Fibroblast of lung (primary cell): ENCODE data around the gene MOGAT3. TPM values are rescaled to one million over a fixed set of nuclear protein-coding genes. Genes with fewer than 3 reads are reported as not detected.
A peak's percentile ranks its signal among the peaks of the same experiment; 100 is the strongest.

Source experiments
- DNase-seq, 2 donors: peaks; one replicate each; pipeline versions ENCODE4 v3.0.0 to v3.0.0-alpha.2; 2010; ENCODE audit warnings: low read depth in 2 of 2
- H2AFZ ChIP-seq: 2 replicates; pipeline ENCODE4 v1.5.1; 2012; ENCODE audit warnings: low read length, control low read depth, inconsistent platforms
- H3K27ac ChIP-seq: 2 replicates; pipeline ENCODE4 v1.5.1; 2011; ENCODE audit warnings: low read length, control low read depth; ENCODE audit not compliant: insufficient read depth
- H3K27me3 ChIP-seq: 2 replicates; pipeline ENCODE4 v1.5.1; 2011; ENCODE audit warnings: mild to moderate bottlenecking, low read length; ENCODE audit not compliant: control insufficient read depth, insufficient read depth
- H3K36me3 ChIP-seq: 2 replicates; pipeline ENCODE4 v1.5.1; 2011; ENCODE audit warnings: low read length; ENCODE audit not compliant: control insufficient read depth, insufficient read depth
- H3K4me1 ChIP-seq: 2 replicates; pipeline ENCODE4 v1.5.1; 2011; ENCODE audit warnings: low read length; ENCODE audit not compliant: control insufficient read depth, insufficient read depth; ENCODE audit errors: extremely low read depth
- H3K4me2 ChIP-seq: 2 replicates; pipeline ENCODE4 v1.5.1; 2011; ENCODE audit warnings: low read length, control low read depth; ENCODE audit not compliant: insufficient read depth; ENCODE audit errors: extremely low read depth
- H3K4me3 ChIP-seq, 4 experiments: fragments of 200-600 bp in 1 of 4; sonication (generic) in 1 of 4; replicated peaks in 1 of 4; 2 replicates each; pipeline ENCODE4 v1.5.1; 2011 to 2016; ENCODE audit warnings: low read length in 4 of 4, low read depth in 3 of 4, mild to moderate bottlenecking in 3 of 4, control low read depth in 2 of 4, inconsistent platforms in 1 of 4, mixed read lengths in 1 of 4; ENCODE audit not compliant: insufficient read depth in 1 of 4; ENCODE audit errors: control extremely low read depth in 1 of 4
- H3K79me2 ChIP-seq: 2 replicates; pipeline ENCODE4 v1.5.1; 2012; ENCODE audit warnings: mild to moderate bottlenecking, low read length, inconsistent platforms; ENCODE audit not compliant: control insufficient read depth, insufficient read depth
- H3K9ac ChIP-seq: 2 replicates; pipeline ENCODE4 v1.5.1; 2011; ENCODE audit warnings: mild to moderate bottlenecking, low read length, control low read depth; ENCODE audit not compliant: insufficient read depth
- H3K9me3 ChIP-seq: 2 replicates; pipeline ENCODE4 v1.5.1; 2012; ENCODE audit warnings: low read depth, low read length; ENCODE audit not compliant: control insufficient read depth, insufficient read depth
- H4K20me1 ChIP-seq: 2 replicates; pipeline ENCODE4 v1.5.1; 2011; ENCODE audit warnings: low read length; ENCODE audit not compliant: control insufficient read depth, insufficient read depth; ENCODE audit errors: extremely low read depth
- CTCF ChIP-seq, 2 donors: IDR thresholded peaks in 1 of 2; conservative IDR thresholded peaks in 1 of 2; 1 replicate in 1 of 2; 2 replicates in 1 of 2; pipeline ENCODE4 v1.5.1; 2011 to 2012; ENCODE audit warnings: low read length in 2 of 2, control low read depth in 1 of 2, inconsistent platforms in 1 of 2, low read depth in 1 of 2, mild to moderate bottlenecking in 1 of 2
- EZH2 ChIP-seq: IDR thresholded peaks from 2 replicates; pipeline ENCODE4 v1.5.1; 2012; ENCODE audit warnings: low read length, control low read depth, mild to moderate bottlenecking; ENCODE audit errors: missing control alignments
- polyA plus RNA-seq, 2 donors: library from polyadenylated mRNA; depleted of rRNA in 1 of 2; stranded (reverse) in 1 of 2; unstranded in 1 of 2; fragments of >200 nt; gene quantifications; 2 replicates each; pipeline ENCODE4 v1.2.1, GENCODE V29; 2011 to 2012; ENCODE audit warnings: missing spikeins in 1 of 2
- total RNA-seq: library from RNA; depleted of rRNA; stranded (reverse); fragments of >200 nt; gene quantifications from 2 replicates; pipeline ENCODE4 v1.2.1, GENCODE V29; 2014

The MOGAT3 gene
- total and polyA plus RNA-seq, 2 donors (not counting 1 experiment from before 2014, with no cell fraction given): not detected

DNA sequence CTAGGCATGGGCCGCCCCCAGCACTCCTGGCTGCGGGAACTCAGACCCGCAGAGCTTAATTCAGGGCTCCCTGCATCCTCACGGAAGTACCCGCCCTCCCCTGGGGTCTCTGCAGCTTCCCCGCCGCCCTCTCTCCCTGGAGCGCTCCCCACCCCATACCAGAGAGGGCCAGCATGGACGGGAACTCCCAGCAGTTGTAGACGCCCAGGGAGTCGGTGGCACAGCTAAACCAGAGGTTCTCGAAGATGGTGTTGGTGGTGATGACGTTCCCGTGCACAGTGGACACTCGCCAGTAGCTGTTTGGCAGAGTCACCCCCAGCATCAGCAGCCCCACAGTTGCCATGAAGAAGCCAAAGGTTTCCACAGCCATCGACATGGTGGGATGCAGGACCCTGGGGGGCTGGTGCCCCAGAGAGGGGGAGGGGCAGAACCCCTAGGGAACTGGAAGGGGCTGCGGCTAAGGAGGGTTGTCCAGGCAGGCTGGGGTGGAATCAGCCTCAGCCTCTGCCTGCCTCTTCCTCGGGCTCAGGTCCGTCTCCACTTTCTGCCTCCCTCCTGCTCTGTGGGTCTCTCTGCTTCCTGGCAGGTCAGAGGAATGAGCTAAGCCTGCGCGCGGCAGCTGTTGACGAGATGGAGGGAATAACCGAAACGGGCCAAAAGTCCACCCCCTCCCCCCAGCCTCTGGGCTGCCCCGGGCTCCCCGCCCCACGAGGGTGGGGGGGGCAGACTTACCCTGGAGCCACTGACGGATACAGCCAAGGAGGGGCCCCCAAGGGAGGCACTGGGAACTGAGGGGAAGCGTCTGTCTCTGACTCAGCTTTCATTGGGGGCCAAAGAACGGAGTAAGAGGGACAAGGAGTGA, 36.6 kb upstream of the MOGAT3 start, which contains the start of gene CLDN15:
CLDN15 (minus strand) TSS at position 597 of the 862 bp plus-strand sequence; CDS start at position 376, 221 bp downstream.
- H2AFZ ChIP-seq: no peak within 1 kb of the TSS
- H3K79me2 ChIP-seq: peaks cover 3% of the 10 kb centered on the region
- H3K4me2 ChIP-seq: no peak within 1 kb of the TSS
- no peak within 1 kb of the TSS for H3K4me3 ChIP-seq
- TF ChIP-seq CTCF (conservative IDR thresholded peaks at IDR 0.05 in 1 of 2, IDR thresholded peaks at IDR 0.05 in 1 of 2; ENCODE audit: low read depth in 1 of 2, low read length in 2 of 2) (no peak), EZH2 (no peak)
- peaks cover 10% of the 10 kb centered on the region for H3K4me1 ChIP-seq
- DNase-seq: peak in 1 of 2 donors; percentile 74
- H3K36me3 ChIP-seq: peaks cover 18% of the 10 kb centered on the region
- H3K9ac ChIP-seq: no peak within 1 kb of the TSS
- H3K27ac ChIP-seq: peak within 1 kb of the TSS; percentile 51
- no peaks in the 10 kb centered on the region for H4K20me1 ChIP-seq
- H3K27me3 ChIP-seq: no peaks in the 10 kb centered on the region
- H3K9me3 ChIP-seq: no peaks in the 10 kb centered on the region

- no peak for DNase-seq
- H3K4me2 ChIP-seq: no peak overlapping the region
Observed at GRCh38 chr7:101236292-101236835, 35.5 kb upstream of the MOGAT3 start.

More at GRCh38 chr7:101236292-101236835, 35.5 kb upstream of the MOGAT3 start:
- TF ChIP-seq CTCF (conservative IDR thresholded peaks at IDR 0.05 in 1 of 2, IDR thresholded peaks at IDR 0.05 in 1 of 2; ENCODE audit: low read depth in 1 of 2, low read length in 2 of 2) (no peak), EZH2 (no peak)
- Histone ChIP-seq H2AFZ (no peak overlapping the region), H3K79me2 (no peaks in the 10 kb centered on the region), H3K9ac (no peak overlapping the region), H3K36me3 (peaks cover 18% of the 10 kb centered on the region), H3K27ac (no peak overlapping the region), H3K4me1 (peaks cover 10% of the 10 kb centered on the region), H3K4me3 (no peak overlapping the region), H3K9me3 (no peaks in the 10 kb centered on the region), H4K20me1 (no peaks in the 10 kb centered on the region), H3K27me3 (no peaks in the 10 kb centered on the region)
